GM23248 (cell line): ENCODE data around the gene IL7R. TPM values are rescaled to one million over a fixed set of nuclear protein-coding genes. Genes with fewer than 3 reads are reported as not detected.

Experiments
- DNase-seq: peaks from one replicate; pipeline ENCODE4 v3.0.0-alpha.2; 2015
- H2AFZ ChIP-seq: fragments of 200-600 bp; sonication (generic); 2 replicates; pipeline ENCODE4 v1.6.1; 2016; ENCODE audit warnings: antibody characterized with exemption
- H3F3A ChIP-seq: fragments of 200-600 bp; sonication (generic); 2 replicates; pipeline ENCODE4 v1.6.1; 2016; ENCODE audit warnings: mild to moderate bottlenecking, antibody characterized with exemption, mixed run types; ENCODE audit not compliant: insufficient read depth
- H3K27ac ChIP-seq: fragments of 200-600 bp; sonication (generic); 2 replicates; pipeline ENCODE4 v1.5.1; 2016; ENCODE audit warnings: mild to moderate bottlenecking
- H3K27me3 ChIP-seq: fragments of 200-600 bp; sonication (generic); replicated peaks from 2 replicates; pipeline ENCODE4 v1.6.1; 2016; ENCODE audit warnings: mild to moderate bottlenecking; ENCODE audit not compliant: insufficient read depth
- H3K36me3 ChIP-seq: fragments of 200-600 bp; sonication (generic); 2 replicates; pipeline ENCODE4 v1.6.1; 2016; ENCODE audit warnings: low read depth, mild to moderate bottlenecking
- H3K4me1 ChIP-seq: fragments of 200-600 bp; sonication (generic); 2 replicates; pipeline ENCODE4 v1.6.1; 2016; ENCODE audit warnings: mild to moderate bottlenecking; ENCODE audit not compliant: insufficient read depth
- H3K4me2 ChIP-seq: fragments of 200-600 bp; sonication (generic); one replicate; pipeline ENCODE4 v1.6.1; 2016; ENCODE audit warnings: mild to moderate bottlenecking; ENCODE audit not compliant: unreplicated experiment
- H3K4me3 ChIP-seq: fragments of 200-600 bp; sonication (generic); 2 replicates; pipeline ENCODE4 v1.5.1; 2016; ENCODE audit warnings: mild to moderate bottlenecking
- H3K79me2 ChIP-seq: fragments of 200-600 bp; sonication (generic); 2 replicates; pipeline ENCODE4 v1.6.1; 2016; ENCODE audit warnings: mild to moderate bottlenecking; ENCODE audit not compliant: insufficient read depth
- H3K9ac ChIP-seq: fragments of 200-600 bp; sonication (generic); 2 replicates; pipeline ENCODE4 v1.6.1; 2016; ENCODE audit warnings: mild to moderate bottlenecking
- H3K9me2 ChIP-seq: fragments of 200-600 bp; sonication (generic); 2 replicates; pipeline ENCODE4 v1.6.1; 2016; ENCODE audit warnings: mixed run types, mild to moderate bottlenecking, moderate library complexity; ENCODE audit not compliant: insufficient read depth
- H3K9me3 ChIP-seq: fragments of 200-600 bp; sonication (generic); one replicate; pipeline ENCODE4 v1.6.1; 2017; ENCODE audit warnings: low read depth
- H4K20me1 ChIP-seq: fragments of 200-600 bp; sonication (generic); 2 replicates; pipeline ENCODE4 v1.6.0; 2016; ENCODE audit not compliant: insufficient read depth
- EZH2 ChIP-seq: fragments of 200-600 bp; sonication (generic); IDR thresholded peaks from 2 replicates; pipeline ENCODE4 v1.6.1; 2018; ENCODE audit warnings: antibody characterized with exemption, mild to moderate bottlenecking; ENCODE audit not compliant: insufficient read depth, poor library complexity, severe bottlenecking
- EZH2phosphoT487 ChIP-seq: fragments of 200-600 bp; sonication (generic); IDR thresholded peaks from 2 replicates; pipeline ENCODE4 v1.6.1; 2018; ENCODE audit warnings: antibody characterized with exemption, moderate library complexity, mild to moderate bottlenecking, low read depth; ENCODE audit not compliant: insufficient read depth
- WGBS, 2 experiments: methylation state at CpG; one replicate each; pipeline ENCODE4 v1.1.6; 2015 to 2017; ENCODE audit warnings: low lambda C conversion rate in 2 of 2, low coverage in 1 of 2; ENCODE audit errors: missing lambda C conversion rate in 2 of 2; 5-methylcytosine and 5-hydroxymethylcytosine counted together
- in situ Hi-C: fragments of 300-500 bp; cut with MboI; formaldehyde crosslinking; loops from 2 replicates; pipeline ENCODE4 v1.15.0; 2020
- polyA plus RNA-seq: library from polyadenylated mRNA; unstranded; fragments of >200 nt; fragmentation: Nextera tagmentation; extraction: Ambion mirVana; gene quantifications from 2 replicates; pipeline ENCODE4 v1.2.1, GENCODE V29; 2016
- total RNA-seq: library from RNA; depleted of rRNA; stranded (reverse); fragments of >200 nt; shearing (Covaris generic); gene quantifications from 2 replicates; pipeline ENCODE4 v1.2.3, GENCODE V29; 2014

Gene IL7R
- total and polyA plus RNA-seq, 2 experiments from 2014 or later: 10.9 to 16.9 TPM

DNA sequence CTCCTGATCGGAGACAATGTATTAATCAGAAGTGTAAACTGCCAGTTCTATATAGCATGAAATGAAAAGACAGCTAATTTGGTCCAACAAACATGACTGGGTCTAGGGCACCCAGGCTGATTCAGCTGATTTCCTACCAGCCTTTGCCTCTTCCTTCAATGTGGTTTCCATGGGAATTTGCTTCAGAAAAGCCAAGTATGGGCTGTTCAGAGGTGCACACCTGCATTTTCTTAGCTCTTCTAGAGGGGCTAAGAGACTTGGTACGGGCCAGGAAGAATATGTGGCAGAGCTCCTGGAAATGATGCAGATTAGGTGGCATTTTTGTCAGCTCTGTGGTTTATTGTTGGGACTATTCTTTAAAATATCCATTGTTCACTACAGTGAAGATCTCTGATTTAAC is 22.4 kb downstream of the IL7R start:
- Histone ChIP-seq H3K27me3 (no peaks in the 10 kb centered on the region), H3K9me3 (no peaks in the 10 kb centered on the region), H3K79me2 (no peaks in the 10 kb centered on the region), H3F3A (peaks cover 13% of the 10 kb centered on the region; the same call in 1 of the 2 replicates), H3K4me3 (no peak overlapping the region), H3K27ac (no peak overlapping the region), H3K9ac (no peak overlapping the region), H4K20me1 (no peaks in the 10 kb centered on the region), H2AFZ (no peak overlapping the region), H3K4me2 (no peak overlapping the region), H3K9me2 (no peaks in the 10 kb centered on the region), H3K36me3 (no peaks in the 10 kb centered on the region), H3K4me1 (peaks cover 18% of the 10 kb centered on the region)
- no peak for DNase-seq
- WGBS, 2 experiments: 95 to 98% methylated on average over 2 of the region's 2 CpGs
- TF ChIP-seq EZH2phosphoT487 (no peak), EZH2 (no peak)
- in situ Hi-C loops: no loop called here

DNA sequence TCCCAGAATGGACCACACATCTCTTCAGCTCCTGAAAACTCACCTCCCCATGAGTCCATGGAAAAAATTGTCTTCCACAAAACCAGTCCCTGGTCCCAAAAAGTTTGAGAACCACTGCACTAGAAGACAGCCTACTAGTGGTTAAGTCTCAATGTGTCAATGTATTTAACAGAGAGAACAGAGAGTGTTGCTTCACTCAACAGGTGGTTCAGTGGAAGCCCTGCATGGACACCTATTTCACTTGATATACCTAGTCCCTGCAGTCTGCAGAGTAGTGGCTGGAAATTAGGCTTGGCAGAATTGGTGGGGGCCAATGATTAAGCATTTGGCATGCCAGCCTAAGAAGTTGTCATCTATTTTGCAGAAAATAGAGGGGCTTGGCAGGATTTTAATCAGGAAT is 23.0 kb downstream of the IL7R start:
- no peaks in the 10 kb centered on the region for H3K9me3 ChIP-seq
- no peaks in the 10 kb centered on the region for H3K79me2 ChIP-seq
- H3F3A ChIP-seq: peaks cover 19% of the 10 kb centered on the region
- H3K9me2 ChIP-seq: no peaks in the 10 kb centered on the region
- H3K36me3 ChIP-seq: no peaks in the 10 kb centered on the region
- no peak overlapping the region for H2AFZ ChIP-seq
- no peaks in the 10 kb centered on the region for H4K20me1 ChIP-seq
- H3K4me1 ChIP-seq: peaks cover 24% of the 10 kb centered on the region
- no peak overlapping the region for H3K4me3 ChIP-seq
- H3K27me3 ChIP-seq: no peaks in the 10 kb centered on the region
- H3K27ac ChIP-seq: no peak overlapping the region
- TF ChIP-seq EZH2phosphoT487: no peak
- TF ChIP-seq EZH2: no peak
- no peak overlapping the region for H3K9ac ChIP-seq
- no peak overlapping the region for H3K4me2 ChIP-seq
- DNase-seq: no peak
- in situ Hi-C loops: no loop called here

DNA sequence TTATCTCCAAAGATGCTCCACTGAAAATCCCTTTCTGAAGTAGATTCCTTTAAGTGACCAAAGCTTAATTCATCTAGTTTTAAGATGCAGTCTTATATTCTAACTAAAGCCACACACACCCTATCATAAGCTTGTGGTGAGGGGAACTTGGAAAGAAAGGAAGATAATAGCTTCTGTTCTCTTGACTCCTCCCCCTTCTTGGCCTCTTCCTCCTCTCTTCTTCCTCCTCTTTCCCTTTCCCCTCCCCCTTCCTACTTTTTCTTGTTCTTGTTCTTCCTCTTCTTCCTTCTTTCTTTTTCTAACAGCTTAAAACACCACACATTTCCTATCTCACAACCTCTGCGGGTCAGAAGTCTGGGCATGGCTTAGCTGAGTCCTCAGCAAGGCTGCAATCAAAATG is 23.5 kb downstream of the IL7R start:
- Histone ChIP-seq H3K4me1 (peaks cover 29% of the 10 kb centered on the region), H3K9me3 (no peaks in the 10 kb centered on the region), H3K36me3 (no peaks in the 10 kb centered on the region), H3K4me3 (no peak overlapping the region), H3K9ac (no peak overlapping the region), H3K79me2 (no peaks in the 10 kb centered on the region), H2AFZ (no peak overlapping the region), H3K27ac (no peak overlapping the region), H3K4me2 (no peak overlapping the region), H3K9me2 (no peaks in the 10 kb centered on the region), H3K27me3 (no peaks in the 10 kb centered on the region), H4K20me1 (no peaks in the 10 kb centered on the region), H3F3A (peaks cover 24% of the 10 kb centered on the region)
- TF ChIP-seq EZH2phosphoT487 (no peak), EZH2 (no peak)
- in situ Hi-C loops: no loop called here
- 100% methylated on average over 1 of the region's 1 CpG for WGBS, 2 experiments
- DNase-seq: no peak

DNA sequence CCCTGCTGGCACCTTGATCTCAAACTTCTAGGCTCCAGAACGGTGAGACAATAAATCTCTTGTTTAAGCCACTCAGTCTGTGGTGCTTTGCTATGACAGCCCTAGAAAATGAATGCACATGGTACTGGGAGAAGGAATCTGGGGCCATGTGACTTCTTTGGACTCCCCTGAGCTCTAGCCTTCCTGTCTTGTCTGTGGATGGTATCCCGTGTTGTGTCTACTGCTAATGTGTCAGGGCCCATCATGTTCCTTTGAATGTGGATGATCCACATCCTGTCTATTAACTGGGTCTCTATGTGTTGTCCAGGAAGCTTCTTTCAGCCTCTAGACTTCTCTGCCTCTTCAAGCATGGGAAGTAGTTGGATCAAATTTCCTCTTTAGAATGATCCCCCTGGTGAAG is 25.1 kb downstream of the IL7R start:
- no peaks in the 10 kb centered on the region for H3K79me2 ChIP-seq
- no peaks in the 10 kb centered on the region for H3K9me2 ChIP-seq
- H2AFZ ChIP-seq: no peak overlapping the region
- H3K9ac ChIP-seq: no peak overlapping the region
- TF ChIP-seq EZH2 (no peak), EZH2phosphoT487 (no peak)
- no peak overlapping the region for H3K4me2 ChIP-seq
- H3K4me3 ChIP-seq: no peak overlapping the region
- in situ Hi-C loops: no loop called here
- no peaks in the 10 kb centered on the region for H3K36me3 ChIP-seq
- H3K9me3 ChIP-seq: no peaks in the 10 kb centered on the region
- no peaks in the 10 kb centered on the region for H4K20me1 ChIP-seq
- peaks cover 27% of the 10 kb centered on the region for H3K4me1 ChIP-seq
- H3K27me3 ChIP-seq: no peaks in the 10 kb centered on the region
- no peak for DNase-seq
- WGBS, 2 experiments: 80 to 88% methylated on average over 2 of the region's 2 CpGs
- H3F3A ChIP-seq: peaks cover 27% of the 10 kb centered on the region
- no peak overlapping the region for H3K27ac ChIP-seq

DNA sequence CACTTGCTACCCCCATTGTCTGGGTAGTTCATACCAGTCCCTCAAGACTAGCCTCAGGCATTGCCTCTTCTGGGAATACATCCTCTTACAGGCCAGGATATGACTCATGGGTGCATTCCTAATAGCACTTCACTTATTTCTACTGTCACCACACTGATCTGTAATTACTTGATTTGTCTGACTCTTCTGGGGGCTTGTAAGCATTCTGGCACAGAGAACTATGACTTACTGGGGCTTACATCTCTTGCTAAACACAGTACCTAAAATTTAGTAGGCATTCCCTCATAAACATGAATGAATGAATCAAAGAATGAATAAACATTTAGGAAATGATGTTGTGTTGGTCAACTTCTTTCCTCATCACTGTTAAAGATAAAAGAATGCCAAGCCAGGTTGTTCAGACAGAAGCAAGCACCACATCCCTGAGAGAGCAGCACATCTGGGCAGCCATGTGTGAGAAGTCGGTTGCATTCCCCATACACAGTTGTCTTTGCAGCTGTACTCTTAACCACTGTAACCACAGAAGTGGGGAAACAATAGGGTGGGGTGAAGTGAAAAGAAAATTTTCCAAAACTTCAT is 27.6 kb downstream of the IL7R start:
- 0% methylated on average over 1 of the region's 1 CpG for WGBS, 2 experiments
- H3K79me2 ChIP-seq: no peaks in the 10 kb centered on the region
- H3K4me1 ChIP-seq: peaks cover 25% of the 10 kb centered on the region
- in situ Hi-C loops: no loop called here
- H2AFZ ChIP-seq: no peak overlapping the region
- H3K27ac ChIP-seq: peak overlapping the region; percentile 54
- H3K4me2 ChIP-seq: peak overlapping the region; percentile 57
- TF ChIP-seq EZH2phosphoT487: peak; percentile 90
- TF ChIP-seq EZH2: no peak
- H3K36me3 ChIP-seq: no peaks in the 10 kb centered on the region
- H3K9me2 ChIP-seq: no peaks in the 10 kb centered on the region
- H3F3A ChIP-seq: peaks cover 26% of the 10 kb centered on the region
- peak; percentile 91 for DNase-seq
- no peak overlapping the region for H3K9ac ChIP-seq
- H3K9me3 ChIP-seq: no peaks in the 10 kb centered on the region
- H4K20me1 ChIP-seq: no peaks in the 10 kb centered on the region
- no peaks in the 10 kb centered on the region for H3K27me3 ChIP-seq
- no peak overlapping the region for H3K4me3 ChIP-seq
